Adrenal gland (tissue), 5 donors: Measurements from ENCODE around the gene AHNAK2.
"Not testable (repeated sequence)": the region's sequence is repeated elsewhere in the genome, so short reads cannot be mapped to it uniquely, and the experiment has no call there.

ENCODE experiments used
- CTCF ChIP-seq, 6 experiments: fragments of 450-650 bp in 4 of 6; fragments of 200-600 bp in 2 of 6; sonication (generic) in 1 of 6; IDR thresholded peaks; 1 replicate in 5 of 6; 2 replicates in 1 of 6; pipeline versions ENCODE4 v1.5.1 to v1.8.0; 2016 to 2021; ENCODE audit warnings: antibody characterized with exemption in 6 of 6, mild to moderate bottlenecking in 2 of 6, moderate library complexity in 1 of 6
- POLR2A ChIP-seq, 2 donors: fragments of 450-650 bp; IDR thresholded peaks; one replicate each; pipeline ENCODE4 v1.6.1; 2017; ENCODE audit warnings: antibody characterized with exemption in 2 of 2, mild to moderate bottlenecking in 2 of 2, moderate library complexity in 1 of 2
- donor health status: DM: no; HTN: no; CAD: no.

- not testable (repeated sequence) for TF ChIP-seq CTCF, POLR2A (IDR thresholded peaks at IDR 0.05)
Measured at GRCh38 chr14:104949406-104949955, 28.7 kb downstream of the AHNAK2 start.
